Heart right ventricle (tissue), 16 donors: ENCODE measurements around the gene ASAP2. TPM values are rescaled to one million over a fixed set of nuclear protein-coding genes. Genes with fewer than 3 reads are reported as not detected.
A peak's percentile ranks its signal among the peaks of the same experiment; 100 is the strongest.

Experiments
- ATAC-seq, 8 donors: fragments of 200-7000 bp; cut with Tn5 transposase; one replicate each; pipeline ENCODE4 v1.9.1; 2020; ENCODE audit warnings: mild to moderate bottlenecking in 8 of 8, moderate library complexity in 8 of 8, moderate number of reproducible peaks in 1 of 8
- DNase-seq, 2 donors: peaks; one replicate each; pipeline ENCODE4 v3.0.0-alpha.2; 2020
- H3K27ac ChIP-seq, 10 donors: fragments of 200-600 bp; sonication (generic) in 2 of 10; one replicate each; pipeline versions ENCODE4 v1.5.0 to v1.8.0; 2020 to 2022; ENCODE audit warnings: mild to moderate bottlenecking in 3 of 10
- H3K27me3 ChIP-seq, 7 donors: fragments of 200-600 bp; one replicate each; pipeline ENCODE4 v1.8.0; 2021 to 2022; ENCODE audit warnings: mild to moderate bottlenecking in 2 of 7
- H3K36me3 ChIP-seq, 9 donors: fragments of 200-600 bp; sonication (generic) in 1 of 9; one replicate each; pipeline versions ENCODE4 v1.5.0 to v1.8.0; 2020 to 2022; ENCODE audit warnings: mild to moderate bottlenecking in 2 of 9
- H3K4me1 ChIP-seq, 9 donors: fragments of 200-600 bp; sonication (generic) in 1 of 9; one replicate each; pipeline versions ENCODE4 v1.5.0 to v1.8.0; 2020 to 2022; ENCODE audit warnings: mild to moderate bottlenecking in 4 of 9
- H3K4me3 ChIP-seq, 10 donors: fragments of 200-600 bp; sonication (generic) in 2 of 10; one replicate each; pipeline versions ENCODE4 v1.5.0 to v1.8.0; 2020 to 2022; ENCODE audit warnings: mild to moderate bottlenecking in 7 of 10, moderate library complexity in 2 of 10
- H3K9me3 ChIP-seq, 11 donors: fragments of 200-600 bp in 10 of 11; sonication (generic) in 2 of 11; one replicate each; pipeline versions ENCODE4 v1.5.0 to v1.8.0; 2013 to 2022; ENCODE audit warnings: mild to moderate bottlenecking in 2 of 11, control low read depth in 1 of 11, moderate library complexity in 1 of 11
- CTCF ChIP-seq, 9 donors: fragments of 200-600 bp; sonication (generic) in 2 of 9; IDR thresholded peaks; one replicate each; pipeline versions ENCODE4 v1.5.0 to v1.8.0; 2021 to 2022; ENCODE audit warnings: antibody characterized with exemption in 9 of 9, mild to moderate bottlenecking in 5 of 9, moderate library complexity in 1 of 9
- WGBS, 2 donors: extraction: QIAGEN DNeasy Blood & Tissue Kit; methylation state at CpG; one replicate each; pipeline ENCODE4 v1.1.7; 2013; ENCODE audit warnings: inconsistent platforms in 1 of 2; 5-methylcytosine and 5-hydroxymethylcytosine counted together
- intact Hi-C, 10 donors: fragments of 100-400 bp; cut with DNase I; formaldehyde crosslinking; loops; one replicate each; pipeline versions ENCODE4 v1.11.1 to v1.14.2; 2022
- polyA plus RNA-seq, 2 donors: library from polyadenylated mRNA; stranded (reverse); fragments of 200-250 nt; gene quantifications; one replicate each; pipeline ENCODE4 v1.2.3, GENCODE V29; 2013
- total RNA-seq, 10 donors: library from RNA; stranded (reverse); fragmentation: NEBNext Ultra II Directional in 3 of 10; extraction: Animal tissue kit (Norgen Biotek cat#: 25700) in 3 of 10; gene quantifications; one replicate each; pipeline versions ENCODE4 v1.2.1 to v1.2.4, GENCODE V29; 2021 to 2023
- donor health status: Arrhythmogenic right ventricular cardiomyopathy.
- donor health status: ischemic (EF 13 %, LVEDD 7.1; RV severe dilation, severe dysfunction).
- donor health status: healthy with polysubstance abuse.
- donor health status: DM: no; HTN: yes; CAD: no.
- donor health status: DM: no; HTN: no; CAD: no.
- donor health status: ischemic (EF 25% LVEDD 6.9; RV normal size, moderate dysfunction).
- donor health status: ischemic (EF 25% LVEDD 5.7; RV mildly dilated, moderate dysfunction).
- donor health status: healthy.
- donor health status: DM: yes; HTN: yes; CAD: no.
- donor health status: Ischemic cardiomyopathy.
- donor health status: ischemic (EF 35%, LVEDD 5.7; RV mildly dilated, moderate dysfunction).
- donor health status: nonischemic (EF 11% LVEDD 7.7; RV severe dilation, severe dysfunction).
- donor health status: DM: yes; HTN: yes; CAD: no.
- donor health status: PGD.
- donor health status: ischemic (EF 29% LVEDD 5.4; RV normal size, mild dysfunction).
- donor health status: nonischemic (EF 23%, LVEDD 6.1; RV moderate dilation, normal function).

ASAP2 gene
- total and polyA plus RNA-seq, 12 donors: 5.4 to 17.3 (median 11.8) TPM

- Histone ChIP-seq H3K27me3 (no peaks in the 10 kb centered on the region), H3K9me3 (no peaks in the 10 kb centered on the region), H3K4me1 (peaks cover 0 to 35% (median 19%) of the 10 kb centered on the region in 9 donors), H3K36me3 (peaks cover 0 to 71% (median 0%) of the 10 kb centered on the region in 9 donors), H3K4me3 (no peak overlapping the region), H3K27ac (peak overlapping the region in 2 of 10 donors; percentile 11 to 50)
- intact Hi-C loops: loop anchor here in 2 of 10 donors (5.0 to 10.0 kb wide), 2 partner anchors 191 to 394 kb away; no protein-coding TSS in a partner anchor
- 82 to 83% methylated on average over 2 of the region's 2 CpGs for WGBS, 2 donors
- no peak for DNase-seq
- peak in 2 of 8 donors; percentile 30 to 33 for ATAC-seq
- no peak for TF ChIP-seq CTCF (IDR thresholded peaks at IDR 0.05)
Observed at GRCh38 chr2:9336241-9336575, 129.6 kb downstream of the ASAP2 start.

- Histone ChIP-seq H3K4me1 (peaks cover 0 to 35% (median 19%) of the 10 kb centered on the region in 9 donors), H3K27ac (peak overlapping the region in 3 of 10 donors; percentile 4 to 50 (median 11)), H3K9me3 (no peaks in the 10 kb centered on the region), H3K27me3 (no peaks in the 10 kb centered on the region), H3K36me3 (peaks cover 0 to 77% (median 0%) of the 10 kb centered on the region in 9 donors), H3K4me3 (no peak overlapping the region)
- DNase-seq: peak in 1 of 2 donors; percentile 68
- WGBS, 2 donors: 72 to 74% methylated on average over 14 of the region's 14 CpGs
- intact Hi-C loops: loop anchor here in 2 of 10 donors (5.0 to 10.0 kb wide), 2 partner anchors 192 to 394 kb away; no protein-coding TSS in a partner anchor
- TF ChIP-seq CTCF (IDR thresholded peaks at IDR 0.05): no peak
- ATAC-seq: peak in 4 of 8 donors; percentile 35 to 58 (median 38)
Observed at GRCh38 chr2:9336576-9337314, 130.1 kb downstream of the ASAP2 start.

- Histone ChIP-seq H3K36me3 (peaks cover 0 to 77% (median 0%) of the 10 kb centered on the region in 9 donors), H3K27me3 (no peaks in the 10 kb centered on the region), H3K9me3 (no peaks in the 10 kb centered on the region), H3K4me3 (no peak overlapping the region), H3K27ac (no peak overlapping the region), H3K4me1 (peaks cover 0 to 35% (median 19%) of the 10 kb centered on the region in 9 donors)
- TF ChIP-seq CTCF (IDR thresholded peaks at IDR 0.05): no peak
- ATAC-seq: no peak
- no peak for DNase-seq
- intact Hi-C loops: loop anchor here in 2 of 10 donors (5.0 to 10.0 kb wide), 2 partner anchors 193 to 396 kb away; no protein-coding TSS in a partner anchor
- WGBS, 2 donors: 96% methylated on average over 8 of the region's 8 CpGs
Observed at GRCh38 chr2:9337901-9338300, 131.3 kb downstream of the ASAP2 start.

- Histone ChIP-seq H3K27ac (no peak overlapping the region), H3K4me1 (peaks cover 0 to 21% (median 11%) of the 10 kb centered on the region in 9 donors), H3K27me3 (no peaks in the 10 kb centered on the region), H3K36me3 (peaks cover 0 to 87% (median 0%) of the 10 kb centered on the region in 9 donors), H3K4me3 (no peak overlapping the region), H3K9me3 (no peaks in the 10 kb centered on the region)
- ATAC-seq (no peak), DNase-seq (no peak)
- WGBS, 2 donors: 87 to 91% methylated on average over 12 of the region's 12 CpGs
- no peak for TF ChIP-seq CTCF (IDR thresholded peaks at IDR 0.05)
- intact Hi-C loops: loop anchor here in 1 of 10 donors (5.0 kb wide), 1 partner anchor 194 kb away; no protein-coding TSS in a partner anchor
Observed at GRCh38 chr2:9341337-9341887, 134.8 kb downstream of the ASAP2 start.
